ENCODE results near the gene FAM227A. TPM values are rescaled to one million over a fixed set of nuclear protein-coding genes. Genes with fewer than 3 reads are reported as not detected.

Gene FAM227A
- total and polyA plus RNA-seq, 2 of the 8 experiments (the other 6 are each of a cell fraction or from before 2014, with no cell fraction given): 2.1 to 3.9 TPM

DNA sequence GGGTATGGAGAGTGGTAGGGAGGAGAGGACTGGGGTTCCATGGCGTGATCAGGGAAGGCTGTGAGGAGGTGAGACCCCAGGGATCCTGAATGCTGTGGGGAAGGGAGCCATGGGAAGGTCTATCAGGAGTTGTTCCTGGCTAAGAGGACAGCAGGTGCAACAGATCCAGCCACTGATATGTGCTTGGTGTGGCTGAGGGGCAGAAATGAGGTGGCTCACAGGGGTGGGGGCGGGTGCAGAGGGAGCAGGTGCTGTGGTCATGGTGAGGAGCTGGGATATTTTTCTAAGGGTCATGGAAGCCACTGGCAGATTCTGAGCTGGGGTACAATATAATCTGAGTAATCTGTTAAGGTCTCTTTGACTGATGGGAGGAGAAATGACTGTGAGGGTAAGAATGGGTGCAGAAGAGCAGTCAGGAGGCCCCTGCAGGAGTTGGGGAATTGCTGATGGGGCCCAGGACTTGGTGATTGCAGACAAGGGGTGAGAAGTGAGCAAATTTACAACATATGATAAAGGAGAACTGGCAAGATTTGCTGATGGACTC is 54.9 kb downstream of the FAM227A start:
- 78% methylated on average over 2 of the region's 2 CpGs; no CpG with 5 or more reads in 1 of the 2 experiments for WGBS, 2 experiments (ENCODE audit: extremely low coverage in 1 of 2, insufficient coverage in 1 of 2, insufficient read length in 1 of 2, insufficient replicate concordance in 2 of 2, low coverage in 1 of 2, low lambda C conversion rate in 2 of 2, missing lambda C conversion rate in 1 of 2)
- Histone ChIP-seq H3K9me3 (ENCODE audit: insufficient read depth in 2 of 2, low read depth in 1 of 2, low read length in 1 of 2) (no peaks in the 10 kb centered on the region), H2BK120ac (replicated peaks; ENCODE audit: low read depth, low read length) (no peak overlapping the region), H2AFZ (ENCODE audit: low read length) (no peak overlapping the region), H3K18ac (ENCODE audit: extremely low read depth, low read length) (no peak overlapping the region), H4K91ac (replicated peaks; ENCODE audit: insufficient read length, low read length) (no peak overlapping the region), H4K8ac (ENCODE audit: extremely low read depth, insufficient read depth, low read length) (no peak overlapping the region), H3K4me1 (replicated peaks in 1 of 4; ENCODE audit: control insufficient read depth in 3 of 4, insufficient read depth in 4 of 4, low read length in 3 of 4) (no peaks in the 10 kb centered on the region), H3K4ac (replicated peaks; ENCODE audit: insufficient read length, low read depth, low read length) (no peak overlapping the region), H3K27ac (ENCODE audit: low read depth, low read length) (no peak overlapping the region), H4K20me1 (replicated peaks in 1 of 2; ENCODE audit: control insufficient read depth in 1 of 2, insufficient read depth in 2 of 2, low read length in 2 of 2) (no peaks in the 10 kb centered on the region), H2BK12ac (ENCODE audit: low read depth, low read length) (no peak overlapping the region), H3K36me3 (ENCODE audit: control insufficient read depth in 2 of 4, insufficient read depth in 4 of 4, low read length in 3 of 4) (no peaks in the 10 kb centered on the region; a peak in 1 of 8 replicates), H2BK20ac (ENCODE audit: low read length) (no peak overlapping the region), H2BK15ac (ENCODE audit: low read length) (no peak overlapping the region), H2AK5ac (ENCODE audit: low read depth, low read length) (no peak overlapping the region), H3K23me2 (ENCODE audit: low read depth, low read length) (no peaks in the 10 kb centered on the region), H3K23ac (ENCODE audit: insufficient read length) (no peak overlapping the region), H3K27me3 (replicated peaks in 1 of 4; ENCODE audit: control insufficient read depth in 3 of 4, extremely low read depth in 1 of 4, insufficient read depth in 3 of 4, low read length in 3 of 4) (no peaks in the 10 kb centered on the region), H3K9ac (replicated peaks in 1 of 4; ENCODE audit: extremely low read depth in 1 of 4, low read depth in 3 of 4, low read length in 3 of 4) (no peak overlapping the region), H3K4me3 (ENCODE audit: extremely low read depth in 1 of 4, insufficient read depth in 2 of 4, low read depth in 3 of 4, low read length in 4 of 4) (no peak overlapping the region), H2BK5ac (ENCODE audit: low read depth, low read length) (no peak overlapping the region), H3K79me1 (ENCODE audit: low read depth, low read length) (no peaks in the 10 kb centered on the region), H3K56ac (replicated peaks; ENCODE audit: insufficient read length, low read depth, low read length) (no peak overlapping the region), H3K14ac (ENCODE audit: insufficient read length) (no peak overlapping the region), H3K4me2 (ENCODE audit: insufficient read depth in 1 of 2, low read depth in 2 of 2, low read length in 2 of 2) (no peak overlapping the region), H3K79me2 (ENCODE audit: control insufficient read depth in 1 of 2, insufficient read depth in 2 of 2, low read length in 2 of 2) (no peaks in the 10 kb centered on the region), H4K5ac (ENCODE audit: insufficient read length, low read depth, low read length) (no peak overlapping the region)
- DNase-seq (ENCODE audit: low read depth in 1 of 2, low spot score in 2 of 2): no peak
- POLR2A ChIA-PET (ENCODE audit: partially characterized antibody): interaction anchor here (1.0 kb wide), 1 partner anchor 100 kb away, joined by 3 read pairs; no protein-coding TSS in a partner anchor
- CTCF ChIA-PET (ENCODE audit: partially characterized antibody): interaction anchor here (0.6 to 1.7 kb wide), 2 partner anchors 30 to 187 kb away, joined by 3 to 4 read pairs; no protein-coding TSS in a partner anchor
- FAIRE-seq: no peak
- TF ChIP-seq YY1 (IDR thresholded peaks at IDR 0.05; ENCODE audit: low read depth, low read length) (no peak), SP1 (IDR thresholded peaks at IDR 0.05; ENCODE audit: low read depth, low read length) (no peak), ATF3 (IDR thresholded peaks at IDR 0.05; ENCODE audit: insufficient read depth, low read depth, low read length) (no peak), MAX (IDR thresholded peaks at IDR 0.05) (no peak), SRF (IDR thresholded peaks at IDR 0.05; ENCODE audit: low read depth, low read length) (no peak), POLR2AphosphoS5 (IDR thresholded peaks at IDR 0.05; ENCODE audit: low read depth, low read length) (no peak), CBX5 (IDR thresholded peaks at IDR 0.05; ENCODE audit: low read depth, low read length) (no peak), HDAC2 (IDR thresholded peaks at IDR 0.05; ENCODE audit: borderline replicate concordance in 1 of 2, low read depth in 2 of 2, low read length in 2 of 2) (no peak)
